GM12872 (cell line): ENCODE measurements around the gene DPP10.

Experiments
- CTCF ChIP-seq: IDR thresholded peaks from 3 replicates; pipeline ENCODE4 v1.5.1; 2011; ENCODE audit warnings: low read depth, mild to moderate bottlenecking, low read length, moderate library complexity; ENCODE audit not compliant: insufficient read depth

DPP10 gene

DNA sequence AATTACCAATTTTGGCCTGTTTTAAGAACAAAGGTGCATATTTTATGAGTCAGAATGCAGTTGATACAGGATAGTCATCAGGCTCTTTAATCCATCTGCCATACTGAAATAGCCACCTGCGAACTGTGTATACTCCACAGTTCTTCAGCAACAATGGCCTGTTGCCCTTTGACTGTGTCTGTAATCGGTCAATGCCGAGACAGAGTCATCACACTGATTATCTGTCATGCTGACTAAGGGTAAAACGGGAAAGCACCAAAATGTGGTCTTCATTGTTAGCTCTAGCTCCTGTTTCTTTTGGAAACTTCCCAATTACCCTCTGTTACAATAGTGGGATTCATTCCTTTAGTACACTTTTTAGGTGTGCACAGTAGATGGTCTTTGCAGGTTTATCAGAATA, 871.7 kb downstream of the DPP10 start:
- no peak for TF ChIP-seq CTCF

DNA sequence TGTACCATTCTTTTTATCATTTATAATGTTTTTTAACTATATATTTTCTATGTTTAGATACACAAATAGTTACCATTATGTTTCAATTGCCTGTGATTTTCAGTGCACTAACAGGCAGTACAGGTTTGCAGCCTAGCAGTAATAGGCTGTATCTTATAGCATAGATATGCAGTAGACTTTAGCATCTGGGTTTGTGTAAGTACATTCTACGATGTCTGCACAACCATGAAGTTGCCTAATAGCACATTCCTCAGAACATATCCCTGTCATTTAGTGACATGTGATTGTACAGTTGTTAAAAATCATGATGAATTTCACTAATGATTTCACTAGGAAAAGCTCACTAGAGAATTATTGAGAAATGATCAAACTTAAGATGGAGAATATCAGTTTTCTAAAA, 884.6 kb downstream of the DPP10 start:
- TF ChIP-seq CTCF, result no peak

GRCh38 chr2:115359550-115359949, 917.1 kb downstream of the DPP10 start:
- no peak for TF ChIP-seq CTCF

GRCh38 chr2:115364093-115364492, 921.7 kb downstream of the DPP10 start:
- TF ChIP-seq CTCF, result no peak

GRCh38 chr2:115369400-115369799, 927.0 kb downstream of the DPP10 start:
- no peak for TF ChIP-seq CTCF

DNA sequence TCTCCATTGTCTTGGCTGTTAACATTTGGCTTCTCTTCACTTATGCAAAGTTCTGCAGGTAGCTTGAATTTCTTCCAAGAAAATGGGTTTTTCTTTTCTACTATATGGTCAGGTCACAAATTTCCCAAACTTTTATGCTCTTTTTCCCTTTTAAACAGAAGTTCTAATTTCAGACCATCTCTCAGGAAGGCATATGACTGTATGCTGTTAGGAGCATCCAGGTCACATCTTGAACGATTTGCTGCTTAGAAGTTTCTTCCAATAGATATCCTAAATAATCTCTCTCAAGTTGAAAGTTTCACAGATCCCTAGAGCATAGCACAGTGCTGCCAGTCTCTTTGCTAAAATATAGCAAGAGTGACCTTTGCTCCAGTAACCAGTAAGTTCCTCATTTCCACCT, 932.5 kb downstream of the DPP10 start:
- TF ChIP-seq CTCF, result no peak

DNA sequence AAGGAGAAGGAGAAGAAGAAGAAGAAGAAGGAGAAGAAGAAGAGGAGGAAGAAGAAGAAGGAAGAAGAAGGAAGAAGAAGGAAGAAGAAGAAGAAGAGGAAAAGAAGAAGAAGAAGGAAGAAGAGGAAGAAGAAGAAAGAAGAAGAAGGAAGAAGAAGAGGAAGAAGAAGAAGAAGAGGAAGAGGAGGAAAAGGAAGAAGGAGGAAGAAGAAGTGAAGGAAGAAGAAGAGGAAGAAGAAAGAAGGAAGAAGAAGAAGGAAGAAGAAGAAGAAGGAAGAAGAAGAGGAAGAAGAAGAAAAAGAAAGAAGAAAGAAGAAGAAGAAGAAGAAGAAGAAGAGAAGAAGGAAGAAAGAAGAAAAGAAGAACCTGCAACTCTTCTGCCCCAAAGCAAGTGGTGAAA, 942.0 kb downstream of the DPP10 start:
- no peak for TF ChIP-seq CTCF

DNA sequence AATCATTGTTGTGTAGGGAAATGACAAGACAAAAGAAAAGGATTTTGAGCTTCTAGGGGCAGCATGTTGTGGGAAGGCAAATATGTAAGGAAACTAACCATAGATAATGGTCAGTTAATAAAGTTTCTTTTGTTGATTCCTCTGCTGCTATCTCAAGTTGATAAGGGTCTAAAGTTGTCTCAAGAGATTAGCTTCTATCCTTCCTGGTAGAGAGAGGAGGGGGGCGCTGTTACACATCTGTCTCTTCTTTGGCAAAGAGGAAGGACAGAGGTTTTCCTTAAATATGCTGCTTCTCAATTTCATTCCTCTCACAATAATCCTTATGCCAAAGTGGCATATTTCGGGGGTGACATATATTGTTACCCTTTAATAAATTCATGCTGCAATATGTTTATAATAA, 944.0 kb downstream of the DPP10 start:
- no peak for TF ChIP-seq CTCF
